ACC112 (cell line): Measurements from ENCODE around the gene A4GALT.
"Not testable (repeated sequence)": the region's sequence is repeated elsewhere in the genome, so short reads cannot be mapped to it uniquely, and the experiment has no call there.

ENCODE experiments used
- H2AFZ ChIP-seq: fragments of 200-600 bp; sonication (generic); one replicate; pipeline ENCODE4 v1.6.0; 2017; ENCODE audit warnings: antibody characterized with exemption, low read length; ENCODE audit not compliant: unreplicated experiment
- H3K27ac ChIP-seq: fragments of 200-600 bp; sonication (generic); 2 replicates; pipeline ENCODE4 v1.5.1; 2014; ENCODE audit warnings: low read depth, mild to moderate bottlenecking, antibody characterized with exemption, low read length, moderate library complexity
- H3K27me3 ChIP-seq: fragments of 200-600 bp; sonication (generic); 2 replicates; pipeline ENCODE4 v1.6.1; 2014; ENCODE audit warnings: mild to moderate bottlenecking, antibody characterized with exemption, low read length, moderate library complexity, mixed read lengths; ENCODE audit not compliant: insufficient read depth
- H3K36me3 ChIP-seq: fragments of 200-600 bp; sonication (generic); 2 replicates; pipeline ENCODE4 v1.6.1; 2016; ENCODE audit warnings: mild to moderate bottlenecking, antibody characterized with exemption, low read length, moderate library complexity, mixed read lengths; ENCODE audit not compliant: insufficient read depth
- H3K4me1 ChIP-seq: fragments of 200-600 bp; sonication (generic); one replicate; pipeline ENCODE4 v1.6.1; 2016; ENCODE audit warnings: low read length, mixed read lengths; ENCODE audit not compliant: insufficient read depth, unreplicated experiment, control insufficient read depth
- H3K4me3 ChIP-seq: fragments of 200-600 bp; sonication (generic); 2 replicates; pipeline ENCODE4 v1.5.1; 2014; ENCODE audit warnings: mild to moderate bottlenecking, low read depth, low read length
- H3K79me2 ChIP-seq: fragments of 200-600 bp; sonication (generic); one replicate; pipeline ENCODE4 v1.6.0; 2016; ENCODE audit warnings: low read length; ENCODE audit not compliant: control insufficient read depth, unreplicated experiment, insufficient read depth

Gene A4GALT

DNA sequence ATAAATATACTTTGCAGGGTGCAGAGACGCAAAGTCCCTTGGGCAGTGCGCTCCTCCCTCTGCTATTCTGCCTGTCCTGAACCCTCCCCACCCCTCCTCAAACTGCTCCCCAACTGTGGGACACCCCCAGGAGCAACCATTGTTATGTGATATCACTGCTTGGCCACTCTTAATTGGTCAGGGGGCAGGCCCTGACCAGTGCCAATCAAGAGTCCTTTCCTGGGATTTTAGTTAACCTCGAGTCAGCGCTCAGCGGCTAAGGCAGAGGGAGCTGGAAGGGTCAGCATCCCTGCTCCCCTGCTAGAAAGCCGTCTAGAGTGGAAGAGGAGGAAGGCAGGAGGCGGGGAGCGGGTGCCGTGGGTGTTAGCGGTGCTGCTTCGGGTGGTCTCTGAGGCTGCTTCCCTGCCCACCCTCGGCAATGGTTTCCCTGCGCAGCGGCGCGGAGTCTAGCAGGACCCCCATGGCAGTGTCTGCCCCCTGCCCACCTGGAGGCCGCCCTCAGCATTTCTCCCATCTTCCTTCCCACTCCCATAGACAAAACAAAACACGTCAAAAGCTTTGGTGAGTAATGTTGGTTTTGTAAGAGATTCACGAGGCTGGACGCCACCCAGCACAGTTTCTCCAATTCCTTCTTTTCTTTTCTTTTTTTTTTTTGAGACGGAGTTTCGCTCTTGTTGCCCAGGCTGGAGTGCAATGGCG, 38.4 kb upstream of the A4GALT start:
- Histone ChIP-seq H2AFZ (no peak overlapping the region), H3K79me2 (no peaks in the 10 kb centered on the region), H3K27me3 (no peaks in the 10 kb centered on the region), H3K4me3 (no peak overlapping the region), H3K4me1 (peaks cover 12% of the 10 kb centered on the region), H3K27ac (no peak overlapping the region; the same call in 1 of the 2 replicates), H3K36me3 (no peaks in the 10 kb centered on the region)

DNA sequence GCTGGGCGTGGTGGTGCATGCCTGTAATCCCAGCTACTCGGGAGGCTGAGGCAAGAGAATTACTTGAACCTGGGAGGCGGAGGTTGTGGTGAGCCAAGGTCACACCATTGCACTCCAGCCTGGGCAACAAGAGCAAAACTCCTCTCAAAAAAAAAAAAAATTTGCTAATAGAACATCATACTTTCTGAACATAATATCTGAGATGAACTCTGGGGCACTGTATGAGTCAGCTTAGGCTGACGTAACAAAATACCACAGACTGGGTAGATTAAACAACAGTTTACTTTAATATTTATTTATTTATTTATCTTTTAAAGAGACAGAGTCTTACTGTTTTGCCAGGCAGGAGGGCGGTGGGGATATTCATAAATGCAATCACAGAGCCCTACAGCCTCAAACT, 34.9 kb upstream of the A4GALT start:
- not testable (repeated sequence) for H3K27me3 ChIP-seq, H3K79me2 ChIP-seq, H2AFZ ChIP-seq, H3K4me3 ChIP-seq, H3K36me3 ChIP-seq
- H3K27ac ChIP-seq: peak overlapping the region; percentile 56; the same call in 1 of the 2 replicates
- peaks cover 15% of the 10 kb centered on the region for H3K4me1 ChIP-seq

DNA sequence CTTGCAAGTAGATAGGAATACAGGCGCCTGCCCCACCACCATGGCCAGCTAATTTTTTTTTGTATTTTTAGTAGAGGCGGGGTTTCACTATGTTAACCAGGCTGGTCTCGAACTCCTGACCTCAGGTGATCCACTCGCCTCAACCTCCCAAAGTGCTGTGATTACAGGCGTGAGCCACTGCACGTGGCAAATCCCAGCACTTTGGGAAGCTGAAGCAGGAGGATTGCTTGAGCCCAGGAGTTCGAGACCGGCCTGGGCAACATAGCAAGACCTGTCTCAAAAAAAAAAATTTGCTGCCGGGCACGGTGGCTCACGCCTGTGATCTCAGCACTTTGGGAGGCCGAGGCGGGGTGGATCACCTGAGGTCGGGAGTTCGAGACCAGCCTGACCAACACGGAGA, 34.5 kb upstream of the A4GALT start:
- H3K27me3 ChIP-seq, H3K36me3 ChIP-seq, H3K79me2 ChIP-seq, H3K4me3 ChIP-seq, H2AFZ ChIP-seq: not testable (repeated sequence)
- peaks cover 15% of the 10 kb centered on the region for H3K4me1 ChIP-seq
- H3K27ac ChIP-seq: peak overlapping the region; percentile 47

DNA sequence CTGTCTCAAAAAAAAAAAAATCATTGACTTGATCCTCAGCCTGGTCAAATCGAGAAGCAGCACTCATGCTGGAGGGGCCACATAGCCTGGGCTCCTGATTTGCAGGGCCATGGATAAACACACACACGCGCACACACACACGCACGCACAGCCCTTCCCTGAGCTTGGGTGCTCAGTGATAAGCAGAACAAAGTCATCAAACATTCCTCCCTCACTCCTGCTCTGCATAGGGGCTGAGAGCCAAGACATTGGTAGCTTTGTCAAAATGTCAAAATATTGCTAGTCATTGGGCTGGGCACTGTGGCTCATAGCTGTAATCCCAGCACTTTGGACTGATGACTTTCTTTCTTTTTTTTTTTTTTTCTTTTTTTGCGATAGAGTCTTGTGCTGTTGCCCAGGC, 34.0 kb upstream of the A4GALT start:
- H3K27me3 ChIP-seq: no peaks in the 10 kb centered on the region
- H2AFZ ChIP-seq: no peak overlapping the region
- no peak overlapping the region for H3K4me3 ChIP-seq
- peaks cover 15% of the 10 kb centered on the region for H3K4me1 ChIP-seq
- H3K36me3 ChIP-seq: no peaks in the 10 kb centered on the region
- no peaks in the 10 kb centered on the region for H3K79me2 ChIP-seq
- H3K27ac ChIP-seq: peak overlapping the region; percentile 47

DNA sequence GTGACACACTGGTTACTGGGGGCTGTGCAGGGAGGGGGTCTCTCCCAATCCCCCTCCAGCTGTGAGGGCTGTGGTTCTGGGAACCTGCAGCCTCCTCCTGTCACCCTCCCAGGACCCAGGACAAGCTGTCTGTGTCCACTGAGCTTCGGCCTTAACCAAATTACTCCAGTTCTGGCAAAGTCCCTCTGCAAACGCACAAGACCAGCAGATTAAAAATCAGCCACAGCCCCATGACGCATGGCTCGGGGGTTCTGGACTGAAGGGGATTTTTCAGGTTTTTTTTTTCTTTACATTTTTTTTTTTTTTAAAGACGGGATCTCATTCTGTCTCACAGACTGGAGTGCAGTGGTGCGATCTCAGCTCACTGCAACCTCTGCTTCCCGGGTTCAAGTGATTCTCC, 32.2 kb upstream of the A4GALT start:
- Histone ChIP-seq H2AFZ (no peak overlapping the region), H3K27me3 (no peaks in the 10 kb centered on the region), H3K4me3 (no peak overlapping the region), H3K4me1 (peaks cover 22% of the 10 kb centered on the region), H3K79me2 (no peaks in the 10 kb centered on the region), H3K36me3 (no peaks in the 10 kb centered on the region), H3K27ac (no peak overlapping the region)

DNA sequence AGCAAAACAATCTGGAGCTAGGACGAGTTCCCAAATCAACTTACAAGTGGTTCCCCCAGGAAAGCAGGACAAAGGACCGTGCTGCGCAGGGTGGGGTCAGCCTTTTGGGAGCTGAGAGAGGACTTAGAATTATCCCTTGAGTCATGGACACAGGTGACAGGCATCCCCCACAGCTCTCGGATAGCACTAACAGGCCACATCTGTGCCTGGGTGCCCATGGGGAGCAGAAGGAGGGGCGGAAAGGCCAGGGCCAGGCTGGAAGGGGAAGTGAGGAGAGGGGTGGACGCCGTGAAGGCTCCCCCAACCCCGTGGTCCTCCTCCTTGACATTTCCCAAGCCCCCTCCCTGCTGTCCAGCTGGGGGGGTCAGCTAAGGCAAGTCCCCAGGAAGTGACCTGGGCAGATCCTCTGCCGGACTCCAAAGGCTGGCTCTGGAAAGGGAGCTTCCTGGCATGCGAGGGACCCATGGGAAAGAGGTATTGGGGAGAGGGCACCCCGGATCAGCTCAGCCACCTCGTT, 31.6 kb upstream of the A4GALT start:
- Histone ChIP-seq H3K4me3 (no peak overlapping the region), H3K36me3 (no peaks in the 10 kb centered on the region), H3K4me1 (peaks cover 28% of the 10 kb centered on the region), H3K27ac (no peak overlapping the region), H3K27me3 (no peaks in the 10 kb centered on the region), H2AFZ (no peak overlapping the region), H3K79me2 (no peaks in the 10 kb centered on the region)

DNA sequence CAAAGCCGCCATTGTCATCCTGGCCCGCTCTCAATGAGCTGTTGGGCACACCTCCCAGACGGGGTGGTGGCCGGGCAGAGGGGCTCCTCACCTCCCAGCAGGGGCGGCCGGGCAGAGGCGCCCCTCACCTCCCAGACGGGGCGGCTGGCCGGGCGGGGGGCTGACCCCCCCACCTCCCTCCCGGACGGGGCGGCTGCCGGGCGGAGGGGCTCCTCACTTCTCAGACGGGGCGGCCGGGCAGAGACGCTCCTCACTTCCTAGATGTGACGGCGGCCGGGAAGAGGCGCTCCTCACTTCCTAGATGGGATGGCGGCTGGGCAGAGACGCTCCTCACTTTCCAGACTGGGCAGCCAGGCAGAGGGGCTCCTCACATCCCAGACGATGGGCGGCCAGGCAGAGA, 29.8 kb upstream of the A4GALT start:
- not testable (repeated sequence) for H3K27ac ChIP-seq, H3K79me2 ChIP-seq, H2AFZ ChIP-seq, H3K27me3 ChIP-seq, H3K4me3 ChIP-seq, H3K36me3 ChIP-seq
- H3K4me1 ChIP-seq: peaks cover 25% of the 10 kb centered on the region

DNA sequence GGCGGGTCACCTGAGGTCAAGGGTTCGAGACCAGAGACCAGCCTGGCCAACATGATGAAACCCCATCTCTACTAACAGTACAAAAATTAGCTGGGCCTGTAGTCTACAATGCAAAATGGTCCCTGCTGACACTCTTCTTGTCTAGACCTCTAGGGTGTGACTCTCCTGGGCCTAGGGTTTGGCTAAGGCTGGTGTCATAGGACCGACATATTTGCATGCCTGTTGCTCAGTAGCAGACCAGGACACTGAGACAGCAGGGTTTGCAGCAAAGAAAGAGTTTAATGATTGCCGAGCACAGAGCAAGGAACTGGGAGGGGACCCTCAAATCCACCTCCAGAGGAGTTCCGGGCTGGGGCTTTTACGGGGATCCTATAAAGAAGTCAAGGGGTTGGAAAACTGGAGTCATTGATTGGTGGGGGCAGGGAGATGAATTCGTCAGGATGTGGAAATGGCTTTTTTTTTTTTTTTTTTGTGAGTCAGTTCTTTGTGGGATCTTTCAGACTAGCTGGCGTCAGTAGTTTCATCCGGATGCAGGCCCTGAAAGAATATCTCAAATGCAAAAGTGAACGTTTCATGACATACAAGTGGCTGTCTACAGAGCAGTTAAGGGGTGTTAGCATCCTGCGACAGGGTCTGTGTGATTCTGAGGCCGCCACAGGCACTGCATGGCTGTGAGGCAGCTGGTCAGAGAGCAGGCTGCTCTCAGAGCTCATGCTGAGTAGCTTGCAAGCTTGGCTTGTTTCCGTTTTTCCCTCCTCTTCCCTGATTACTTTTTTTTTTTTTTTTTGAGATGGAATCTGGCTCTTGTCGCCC, 27.2 kb upstream of the A4GALT start:
- peaks cover 24% of the 10 kb centered on the region for H3K4me1 ChIP-seq
- no peak overlapping the region for H2AFZ ChIP-seq
- no peaks in the 10 kb centered on the region for H3K27me3 ChIP-seq
- no peaks in the 10 kb centered on the region for H3K36me3 ChIP-seq
- no peak overlapping the region for H3K4me3 ChIP-seq
- no peaks in the 10 kb centered on the region for H3K79me2 ChIP-seq
- peak overlapping the region; percentile 78 for H3K27ac ChIP-seq

DNA sequence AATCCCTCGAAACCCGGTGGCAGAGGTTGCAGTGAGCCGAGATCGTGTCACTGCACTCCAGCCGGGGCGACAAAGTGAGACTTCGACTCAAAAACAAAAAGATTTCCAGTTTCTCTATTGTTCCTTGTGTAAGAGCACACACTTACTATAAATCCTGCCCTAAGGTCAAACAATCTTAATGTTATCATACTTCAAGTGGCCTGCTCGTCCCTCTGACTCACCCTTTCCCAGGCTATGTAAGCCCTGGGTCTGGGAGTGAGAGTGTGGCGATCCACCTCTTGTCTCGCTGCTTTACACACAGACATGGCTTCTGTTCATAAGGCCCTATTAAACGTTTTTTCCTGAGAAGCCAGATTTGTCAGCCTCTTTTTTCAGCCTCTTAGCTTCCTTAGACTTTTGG, 24.4 kb upstream of the A4GALT start:
- H3K79me2 ChIP-seq: no peaks in the 10 kb centered on the region
- no peak overlapping the region for H3K4me3 ChIP-seq
- peak overlapping the region; percentile 94; the same call in 1 of the 2 replicates for H3K27ac ChIP-seq
- H3K4me1 ChIP-seq: peaks cover 24% of the 10 kb centered on the region
- H3K27me3 ChIP-seq: no peaks in the 10 kb centered on the region
- no peak overlapping the region for H2AFZ ChIP-seq
- no peaks in the 10 kb centered on the region for H3K36me3 ChIP-seq

DNA sequence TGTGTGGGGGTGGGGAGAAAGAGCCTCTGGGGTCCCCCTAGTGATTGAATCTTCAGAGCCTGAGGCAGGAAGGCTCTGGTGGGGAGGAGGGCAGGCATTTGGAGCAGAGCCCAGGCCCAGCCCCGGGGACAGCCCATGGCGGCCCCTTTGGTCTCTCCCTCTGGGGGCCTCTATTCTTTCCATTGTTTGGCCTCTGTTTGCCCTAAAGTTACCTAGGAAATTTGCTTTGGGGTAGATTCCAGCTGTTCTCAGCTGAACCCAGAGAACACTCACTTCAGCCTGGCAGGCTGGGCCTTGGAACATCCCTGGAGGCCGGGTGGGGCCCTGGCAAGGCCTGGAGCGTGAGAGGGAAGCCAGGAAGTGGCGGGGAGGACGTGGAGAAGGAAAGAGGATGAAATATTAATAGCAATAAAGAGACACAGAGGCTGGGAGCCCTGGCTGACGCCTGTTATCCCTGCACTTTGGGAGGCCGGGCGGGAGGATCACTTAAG, 22.9 kb upstream of the A4GALT start:
- Histone ChIP-seq H3K79me2 (no peaks in the 10 kb centered on the region), H3K4me1 (peaks cover 20% of the 10 kb centered on the region), H3K27ac (peak overlapping the region; percentile 94), H3K4me3 (no peak overlapping the region), H2AFZ (no peak overlapping the region), H3K36me3 (no peaks in the 10 kb centered on the region), H3K27me3 (no peaks in the 10 kb centered on the region)
